ENCODE measurements around the gene POU2AF3. TPM values are rescaled to one million over a fixed set of nuclear protein-coding genes. Genes with fewer than 3 reads are reported as not detected.

Gene POU2AF3
- total and polyA plus RNA-seq, 2 donors from 2014 or later: 4.3 to 4.9 TPM

GRCh38 chr11:111306321-111306720 is 8.0 kb downstream of the POU2AF3 start:
- no peaks in the 10 kb centered on the region for H3K36me3 ChIP-seq (ENCODE audit: control insufficient read depth in 2 of 3, insufficient read depth in 3 of 3, low read length in 3 of 3)
- H3K4me3 ChIP-seq (ENCODE audit: low read length in 3 of 3): no peak overlapping the region
- no peak for TF ChIP-seq CTCF (IDR thresholded peaks at IDR 0.05; ENCODE audit: borderline replicate concordance, extremely low read depth, insufficient read depth)
- no peaks in the 10 kb centered on the region for H3K4me1 ChIP-seq (ENCODE audit: control insufficient read depth in 2 of 3, insufficient read depth in 2 of 3, low read depth in 1 of 3, low read length in 3 of 3)
- H3K27ac ChIP-seq (ENCODE audit: low read depth in 2 of 2, low read length in 2 of 2): no peak overlapping the region
- DNase-seq (no peak), FAIRE-seq (no peak)
- intact Hi-C loops (cut with DNase I): loop anchor here (10.0 kb wide), 1 partner anchor 1172 kb away; no protein-coding TSS in a partner anchor
- no peaks in the 10 kb centered on the region for H3K9me3 ChIP-seq (ENCODE audit: control insufficient read depth in 2 of 3, insufficient read depth in 1 of 3, low read length in 3 of 3)
- H3K9ac ChIP-seq (ENCODE audit: low read length in 3 of 3): no peak overlapping the region
- no peaks in the 10 kb centered on the region for H3K27me3 ChIP-seq (ENCODE audit: control insufficient read depth, insufficient read depth, low read length)

GRCh38 chr11:111307472-111308108 is 9.2 kb downstream of the POU2AF3 start:
- intact Hi-C loops (cut with DNase I): loop anchor here (10.0 kb wide), 1 partner anchor 1173 kb away; no protein-coding TSS in a partner anchor
- Histone ChIP-seq H3K36me3 (ENCODE audit: control insufficient read depth in 2 of 3, insufficient read depth in 3 of 3, low read length in 3 of 3) (no peaks in the 10 kb centered on the region), H3K9me3 (ENCODE audit: control insufficient read depth in 2 of 3, insufficient read depth in 1 of 3, low read length in 3 of 3) (no peaks in the 10 kb centered on the region), H3K27me3 (ENCODE audit: control insufficient read depth, insufficient read depth, low read length) (no peaks in the 10 kb centered on the region), H3K27ac (ENCODE audit: low read depth in 2 of 2, low read length in 2 of 2) (no peak overlapping the region), H3K4me3 (ENCODE audit: low read length in 3 of 3) (no peak overlapping the region), H3K4me1 (ENCODE audit: control insufficient read depth in 2 of 3, insufficient read depth in 2 of 3, low read depth in 1 of 3, low read length in 3 of 3) (no peaks in the 10 kb centered on the region), H3K9ac (ENCODE audit: low read length in 3 of 3) (no peak overlapping the region)
- DNase-seq: no peak
- no peak for FAIRE-seq
- TF ChIP-seq CTCF (IDR thresholded peaks at IDR 0.05; ENCODE audit: borderline replicate concordance, extremely low read depth, insufficient read depth): no peak

- Histone ChIP-seq H3K4me1 (ENCODE audit: control insufficient read depth in 2 of 3, insufficient read depth in 2 of 3, low read depth in 1 of 3, low read length in 3 of 3) (no peaks in the 10 kb centered on the region), H3K4me3 (ENCODE audit: low read length in 3 of 3) (no peak overlapping the region), H3K27ac (ENCODE audit: low read depth in 2 of 2, low read length in 2 of 2) (no peak overlapping the region), H3K9ac (ENCODE audit: low read length in 3 of 3) (no peak overlapping the region), H3K27me3 (ENCODE audit: control insufficient read depth, insufficient read depth, low read length) (no peaks in the 10 kb centered on the region), H3K9me3 (ENCODE audit: control insufficient read depth in 2 of 3, insufficient read depth in 1 of 3, low read length in 3 of 3) (no peaks in the 10 kb centered on the region), H3K36me3 (ENCODE audit: control insufficient read depth in 2 of 3, insufficient read depth in 3 of 3, low read length in 3 of 3) (no peaks in the 10 kb centered on the region)
- FAIRE-seq (no peak), DNase-seq (no peak)
- intact Hi-C loops (cut with DNase I): loop anchor here (10.0 kb wide), 1 partner anchor 1173 kb away; no protein-coding TSS in a partner anchor
- no peak for TF ChIP-seq CTCF (IDR thresholded peaks at IDR 0.05; ENCODE audit: borderline replicate concordance, extremely low read depth, insufficient read depth)
Measured at GRCh38 chr11:111308140-111308539, 9.8 kb downstream of the POU2AF3 start.
